Panc1 (cell line): ENCODE data around the gene SNED1.

Experiments used
- CTCF ChIP-seq: fragments of 450-650 bp; IDR thresholded peaks from 2 replicates; pipeline ENCODE4 v1.5.1; 2017; ENCODE audit warnings: mild to moderate bottlenecking
- POLR2AphosphoS5 ChIP-seq: IDR thresholded peaks from 2 replicates; pipeline ENCODE4 v1.6.1; 2012; ENCODE audit warnings: mild to moderate bottlenecking, low read depth, low read length, moderate library complexity
- REST ChIP-seq, 2 experiments: IDR thresholded peaks; 2 replicates each; pipeline ENCODE4 v1.6.1; 2011 to 2012; ENCODE audit warnings: low read depth in 2 of 2, control low read depth in 1 of 2, low read length in 1 of 2, mild to moderate bottlenecking in 1 of 2, moderate library complexity in 1 of 2; ENCODE audit not compliant: insufficient read depth in 1 of 2
- SIN3A ChIP-seq: IDR thresholded peaks from 2 replicates; pipeline ENCODE4 v1.6.1; 2012; ENCODE audit warnings: low read depth, mild to moderate bottlenecking, low read length, moderate library complexity, borderline replicate concordance; ENCODE audit not compliant: insufficient read depth

GRCh38 chr2:241091734-241092445, 93.5 kb downstream of the SNED1 start:
- TF ChIP-seq CTCF (no peak), POLR2AphosphoS5 (no peak), SIN3A (no peak), REST (IDR thresholded peaks at IDR 0.05; ENCODE audit: insufficient read depth in 1 of 2, low read depth in 2 of 2, low read length in 1 of 2) (no peak)
